Fibroblast of skin of left biceps (primary cell): ENCODE results near the gene SYT5.
"Not testable (repeated sequence)": the region's sequence is repeated elsewhere in the genome, so short reads cannot be mapped to it uniquely, and the experiment has no call there.

Experiments used
- DNase-seq, 2 experiments: peaks; one replicate each; pipeline ENCODE4 v3.0.0-alpha.2; 2013; ENCODE audit warnings: low read depth in 2 of 2

SYT5 gene

DNA sequence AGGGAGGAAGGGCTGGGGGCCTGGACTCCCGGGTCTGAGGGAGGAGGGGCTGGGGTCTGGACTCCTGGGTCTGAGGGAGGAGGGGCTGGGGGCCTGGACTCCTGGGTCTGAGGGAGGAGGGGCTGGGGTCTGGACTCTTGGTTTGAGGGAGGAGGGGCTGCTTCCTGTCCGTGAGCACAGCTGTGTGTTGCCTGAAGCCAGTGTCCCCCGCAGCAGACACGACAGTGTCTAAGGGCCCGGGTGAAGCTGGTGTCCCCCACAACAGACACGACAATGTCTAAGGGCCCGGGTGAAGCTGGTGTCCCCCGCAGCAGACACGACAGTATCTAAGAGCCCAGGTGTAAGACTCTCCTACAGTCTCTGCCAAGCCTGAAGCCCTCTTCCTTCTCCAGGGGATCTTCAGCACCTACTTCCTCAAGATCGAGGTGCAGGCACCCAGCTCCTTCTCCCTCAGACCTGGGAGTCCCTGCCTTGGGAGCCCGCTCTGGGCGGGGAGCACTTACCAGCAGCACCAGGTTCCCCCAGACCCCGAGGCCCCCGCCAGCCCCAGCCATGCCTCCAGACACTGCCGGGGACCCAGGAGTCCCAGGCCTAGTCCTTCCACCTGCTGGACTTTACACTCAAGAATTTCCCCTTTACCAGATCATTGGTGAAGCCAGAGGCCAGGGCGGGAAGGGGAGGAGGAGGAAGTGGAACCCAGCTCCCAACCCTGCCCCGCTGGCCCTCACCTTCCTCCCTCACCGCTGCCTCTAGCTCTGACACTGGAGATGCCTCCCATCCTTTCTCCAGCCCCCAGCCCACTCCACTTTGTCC, 29.0 kb upstream of the SYT5 start, which contains the start of gene PTPRH:
Gene PTPRH (minus strand): TSS at position 622 of the 813 bp plus-strand sequence. CDS start 68 bp downstream, at position 554.
- DNase-seq = no peak

DNA sequence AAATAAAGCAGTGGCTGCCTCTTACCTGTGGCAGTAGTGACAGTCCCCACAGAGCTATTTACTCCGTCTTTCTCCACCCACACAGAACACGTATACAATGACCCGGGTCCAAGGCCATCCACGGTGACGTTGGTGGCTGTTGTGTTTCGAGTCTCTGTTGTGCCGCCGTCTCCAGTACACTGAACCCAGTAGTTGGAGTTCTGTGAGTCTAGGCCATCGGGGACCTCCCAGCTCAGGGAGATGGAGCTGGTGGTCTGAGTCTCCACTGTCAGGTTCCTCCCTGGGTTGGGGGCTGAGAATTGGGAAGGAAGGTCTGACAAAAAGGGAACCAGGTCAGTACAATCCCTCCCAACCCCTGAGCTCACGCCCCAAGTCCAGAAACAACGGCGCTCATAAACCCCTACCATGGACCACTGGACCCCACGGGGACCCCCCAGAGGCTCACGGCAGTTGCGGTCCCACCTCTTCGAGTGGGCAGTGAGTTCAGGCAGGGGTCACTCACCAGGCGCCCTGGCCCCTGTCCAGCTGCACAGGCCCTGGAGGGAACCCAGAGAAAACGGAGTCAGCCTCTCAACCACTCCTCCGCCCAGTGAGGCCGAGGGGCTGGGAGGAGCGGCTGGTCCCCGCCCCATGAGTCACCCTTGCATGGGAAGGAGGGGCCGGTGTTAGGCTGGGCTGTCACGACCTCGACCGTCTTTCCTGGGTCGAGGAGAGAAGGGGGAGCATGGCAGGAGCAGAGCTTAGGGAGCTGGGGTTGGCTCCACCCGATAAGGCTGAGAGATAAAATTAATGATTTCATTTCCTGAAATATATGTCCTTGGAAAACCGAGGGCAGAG, 26.8 kb upstream of the SYT5 start:
- DNase-seq = peak; percentile 47 to 50

DNA sequence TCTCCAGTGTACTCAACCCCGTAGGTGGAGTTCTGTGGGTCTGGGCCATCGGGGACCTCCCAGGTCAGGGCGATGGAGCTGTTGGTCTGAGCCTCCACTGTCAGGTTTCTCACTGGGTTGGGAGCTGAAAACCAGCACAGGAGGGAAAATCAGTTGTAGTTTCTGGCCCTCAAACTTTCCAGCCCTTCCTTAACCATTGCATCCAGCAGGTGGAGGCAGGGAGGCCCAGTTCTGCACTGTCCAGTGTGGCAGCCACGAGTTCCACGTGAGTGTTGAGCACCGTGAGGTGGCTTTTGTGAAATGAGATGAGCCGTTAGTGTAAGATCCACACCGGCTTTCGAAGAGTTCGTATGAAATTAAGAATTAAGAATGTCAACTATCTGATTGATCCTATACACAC, 22.1 kb upstream of the SYT5 start:
- not testable (repeated sequence) for DNase-seq

DNA sequence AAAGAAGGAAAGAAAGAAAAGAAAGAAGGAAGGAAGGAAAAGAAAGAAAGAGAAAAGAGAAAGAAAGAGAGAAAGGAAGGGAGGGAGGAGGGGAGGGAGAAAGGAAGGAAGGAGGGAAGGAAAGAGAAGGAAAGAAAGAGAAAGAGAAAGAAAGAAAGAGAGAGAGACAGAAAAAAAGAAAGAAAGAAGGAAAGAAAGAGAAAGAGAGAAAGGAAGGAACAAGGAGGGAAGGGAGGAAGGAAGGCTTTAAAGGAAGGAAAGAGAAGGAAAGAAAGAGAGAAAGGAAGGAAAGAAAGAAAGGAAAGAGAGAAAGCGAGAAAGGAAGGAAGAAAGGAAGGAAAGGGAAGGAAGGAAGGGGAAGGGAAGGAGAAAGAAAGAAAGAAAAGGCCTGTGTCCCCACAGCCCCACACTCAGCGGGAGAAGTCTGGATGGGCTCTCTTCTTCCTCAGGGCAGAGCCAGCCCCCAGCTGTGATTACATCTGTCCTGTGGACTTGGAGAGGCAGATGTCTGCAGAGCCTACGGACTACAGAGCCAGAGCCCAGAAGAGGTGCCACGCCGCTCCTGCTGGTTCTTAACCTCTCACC, 19.6 kb upstream of the SYT5 start:
- no peak for DNase-seq

DNA sequence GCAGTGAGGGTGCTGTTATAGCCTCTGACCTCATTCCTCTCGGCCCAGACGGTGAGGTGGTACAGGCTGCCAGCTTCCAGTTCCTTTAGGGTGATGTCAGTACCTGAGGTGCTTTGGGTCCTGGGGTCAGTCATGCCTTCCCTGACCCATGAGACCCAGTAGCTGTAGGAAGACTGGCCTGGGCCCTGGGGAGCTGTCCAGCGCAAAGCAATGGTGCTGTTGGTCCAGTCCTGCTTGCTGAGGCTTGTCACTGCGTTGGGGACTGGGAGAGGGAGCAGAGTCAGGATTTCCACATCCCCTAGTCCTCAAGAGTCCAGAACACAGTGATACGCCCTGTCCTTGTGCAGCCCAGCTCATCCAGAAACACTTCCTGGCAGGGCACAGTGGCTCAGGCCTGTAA, 18.6 kb upstream of the SYT5 start:
- no peak for DNase-seq

DNA sequence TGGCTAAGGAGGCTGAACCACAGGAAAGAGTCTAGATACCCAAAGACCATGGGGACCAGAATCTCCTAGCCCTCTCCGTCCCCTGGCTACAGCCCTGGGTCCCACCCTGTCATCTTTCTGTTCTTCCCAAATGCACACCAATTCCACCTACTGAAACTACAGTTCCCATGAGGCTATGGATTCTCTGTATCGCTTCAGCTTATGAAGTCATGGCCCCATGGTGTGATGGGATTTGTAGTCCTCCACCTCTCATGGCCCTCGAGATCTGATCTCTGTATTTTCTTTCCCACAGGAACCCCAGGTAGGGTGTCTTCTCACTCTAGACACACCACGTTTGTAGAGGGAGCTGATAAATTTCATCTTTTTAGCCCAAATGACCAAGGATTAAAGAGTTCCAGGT, 17.4 kb upstream of the SYT5 start:
- DNase-seq = no peak

DNA sequence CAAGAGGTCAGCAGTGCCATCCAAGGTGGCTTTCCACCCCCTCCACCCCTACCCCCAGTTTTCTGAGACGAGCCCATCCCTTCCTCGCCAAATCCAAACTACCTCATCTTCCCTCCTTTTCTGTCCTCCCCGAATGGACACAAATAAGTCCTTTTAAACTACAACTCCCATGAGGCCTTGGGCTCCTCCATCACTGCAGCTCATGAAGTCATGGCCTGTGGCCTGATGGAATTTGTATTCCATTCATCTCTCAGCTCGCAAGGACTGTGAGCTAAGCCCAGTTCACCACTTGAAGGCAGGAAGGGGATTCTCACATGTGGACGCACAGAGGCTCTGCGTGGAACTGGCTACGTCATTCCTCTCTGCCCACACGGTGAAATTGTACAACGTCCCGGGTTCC, 16.7 kb upstream of the SYT5 start:
- DNase-seq = no peak

DNA sequence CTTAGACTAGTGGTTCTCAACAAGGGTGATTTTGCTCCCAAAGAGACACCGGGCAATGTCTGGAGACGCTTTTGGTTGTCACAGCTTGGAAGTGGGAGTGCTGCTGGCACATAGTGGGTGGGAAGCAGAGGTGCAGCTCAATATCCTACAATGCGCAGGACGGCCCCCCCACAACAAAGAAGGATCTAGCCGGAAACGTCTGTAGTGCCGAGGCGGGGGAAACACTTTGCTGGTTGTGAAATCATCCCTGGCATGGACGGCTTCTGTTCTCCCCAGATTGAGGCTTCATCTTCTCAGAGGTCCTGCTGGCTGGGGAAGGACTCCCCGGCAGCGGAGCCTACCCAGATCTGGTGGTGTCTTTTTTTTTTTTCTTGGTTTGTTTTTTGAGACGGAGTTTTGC, 13.4 kb upstream of the SYT5 start:
- DNase-seq = no peak

DNA sequence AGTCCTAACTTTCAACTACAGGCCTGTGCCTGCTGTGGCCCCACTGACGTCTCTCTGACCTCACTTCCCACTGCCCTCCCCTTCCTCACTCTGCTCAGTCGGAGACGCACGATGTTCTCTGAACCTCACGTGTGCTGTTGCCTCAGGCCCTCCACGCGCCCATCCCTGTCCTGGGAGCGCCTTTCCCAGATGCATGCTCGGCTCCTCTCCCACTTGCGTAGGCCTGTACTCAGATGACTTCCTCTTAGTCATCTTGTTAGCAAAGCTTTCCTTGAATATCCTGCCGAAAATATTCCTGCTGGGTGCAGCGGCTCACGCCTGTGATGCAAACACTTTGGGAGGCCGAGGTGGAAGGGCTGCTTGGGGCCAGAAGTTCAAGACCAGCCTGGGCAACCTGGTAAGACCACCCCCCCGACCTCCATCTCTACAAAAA, 9.3 kb upstream of the SYT5 start:
- DNase-seq = peak; percentile 46 to 54

DNA sequence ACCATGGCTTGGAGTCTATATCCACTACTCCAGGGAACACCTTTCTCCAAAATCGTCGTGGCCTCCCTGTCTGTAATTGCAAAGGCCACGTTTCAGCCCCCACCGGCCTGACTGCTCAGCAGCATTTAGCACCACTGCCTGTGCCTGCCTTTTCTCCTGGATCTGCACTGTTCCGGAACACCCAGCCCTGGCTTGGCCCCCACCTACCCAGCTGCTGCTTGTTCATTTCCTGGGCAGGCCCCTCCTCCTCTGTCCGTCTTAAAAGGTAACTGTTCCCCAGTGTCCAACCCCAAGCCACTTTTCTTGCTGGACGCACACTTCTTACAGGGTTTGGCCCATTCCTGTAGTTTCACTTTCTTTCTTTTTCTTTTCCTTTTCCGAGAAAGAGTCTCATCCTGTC, 8.5 kb upstream of the SYT5 start:
- no peak for DNase-seq

DNA sequence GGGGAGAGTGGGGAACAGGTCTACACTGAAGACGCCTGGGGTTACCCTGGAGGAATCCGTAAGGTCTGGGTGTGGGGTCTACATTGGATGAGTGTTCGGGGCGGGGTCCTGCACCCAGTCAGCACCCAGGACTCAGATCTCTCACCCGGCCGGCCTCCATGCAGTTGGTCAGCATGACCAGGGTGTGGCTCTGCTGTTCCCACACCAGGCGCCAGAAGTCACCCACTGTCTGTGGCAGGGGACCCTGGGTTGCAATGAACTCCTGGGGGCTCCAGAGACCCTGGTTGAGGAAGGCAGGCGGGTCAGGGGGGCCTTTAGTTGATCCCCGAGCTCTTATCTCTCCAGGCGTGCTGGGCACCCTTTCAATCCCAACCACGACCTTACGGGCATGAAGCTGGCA, 6.0 kb upstream of the SYT5 start:
- DNase-seq = no peak

DNA sequence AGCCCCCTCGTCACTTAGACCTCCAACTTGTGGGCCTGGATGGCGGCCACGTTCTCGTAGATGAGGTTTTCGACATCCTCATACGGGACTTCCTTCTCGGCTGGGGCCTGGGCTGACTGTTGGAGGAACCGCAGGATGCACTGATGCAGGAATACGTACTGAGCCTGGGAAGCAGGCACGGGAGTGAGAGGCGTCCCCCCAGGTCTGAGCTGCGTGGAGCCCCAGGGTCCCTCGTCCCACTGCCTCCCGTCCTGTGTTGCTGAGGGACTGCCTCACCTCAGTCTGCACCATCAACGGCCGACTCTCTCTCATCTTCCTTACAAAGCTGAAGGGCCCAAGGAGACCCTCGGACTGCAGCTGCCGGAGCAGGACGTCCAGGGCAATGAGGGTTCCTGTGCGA, 1.7 kb upstream of the SYT5 start:
- no peak for DNase-seq

DNA sequence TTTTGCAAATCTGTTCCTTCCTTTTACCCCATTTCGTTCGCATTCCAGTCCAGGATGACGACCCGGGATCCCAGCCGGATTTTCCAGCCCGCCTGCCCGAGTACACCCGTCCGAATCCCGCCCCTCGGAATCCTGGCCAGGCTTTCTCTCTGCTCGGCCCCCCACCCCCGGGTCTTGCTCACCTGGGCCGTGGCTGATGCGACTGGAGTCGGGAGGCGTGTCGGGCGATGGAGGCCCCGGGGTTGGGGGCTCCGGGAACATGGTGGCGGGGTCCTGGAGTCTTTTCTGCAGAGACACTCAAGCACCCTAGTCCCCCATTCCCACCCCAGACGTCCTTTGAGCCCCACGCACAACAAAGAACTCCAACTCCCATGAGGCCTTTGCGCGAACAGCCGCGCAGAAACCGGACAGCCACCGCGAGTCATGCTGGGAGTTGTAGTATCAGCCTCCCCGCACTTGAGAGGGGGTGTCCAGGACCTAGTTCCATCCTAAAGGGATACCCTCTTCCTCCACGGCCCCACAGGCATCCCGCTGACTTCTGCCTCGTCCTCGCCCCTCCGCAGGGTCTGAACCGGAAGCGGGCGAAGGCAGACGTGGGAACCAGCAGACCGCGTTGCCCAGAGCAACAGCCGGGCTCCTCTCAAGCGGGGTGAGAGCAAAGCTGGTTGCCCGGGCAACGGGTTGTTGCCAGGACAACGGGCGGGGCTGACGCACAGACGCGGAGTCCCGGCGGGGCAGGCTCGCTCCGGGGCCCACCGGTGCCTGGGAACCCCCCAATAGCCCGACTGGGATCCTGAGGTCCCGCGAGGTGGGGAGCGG, 1.1 kb downstream of the SYT5 start:
- DNase-seq = peak in 1 of 2 experiments; percentile 21

DNA sequence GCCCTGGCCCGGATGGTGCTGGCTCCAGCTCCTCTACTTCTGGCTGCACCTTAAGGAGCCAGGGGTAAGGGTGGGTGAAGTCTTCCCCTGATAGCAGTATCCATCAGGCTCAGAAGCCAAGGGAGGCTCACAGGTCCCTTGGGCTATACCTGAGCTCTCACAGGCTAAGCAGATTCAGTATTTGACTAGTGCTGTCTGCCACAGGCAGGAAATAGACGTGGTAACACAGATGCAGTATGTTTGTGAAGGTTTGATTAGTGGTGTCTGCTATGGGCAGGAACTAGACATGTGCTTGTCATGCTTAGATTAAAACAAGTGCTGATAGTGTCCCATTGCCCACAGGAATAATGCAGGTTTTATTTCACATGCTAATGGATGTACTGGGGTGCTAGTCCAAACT, 4.0 kb downstream of the SYT5 start:
- no peak for DNase-seq

DNA sequence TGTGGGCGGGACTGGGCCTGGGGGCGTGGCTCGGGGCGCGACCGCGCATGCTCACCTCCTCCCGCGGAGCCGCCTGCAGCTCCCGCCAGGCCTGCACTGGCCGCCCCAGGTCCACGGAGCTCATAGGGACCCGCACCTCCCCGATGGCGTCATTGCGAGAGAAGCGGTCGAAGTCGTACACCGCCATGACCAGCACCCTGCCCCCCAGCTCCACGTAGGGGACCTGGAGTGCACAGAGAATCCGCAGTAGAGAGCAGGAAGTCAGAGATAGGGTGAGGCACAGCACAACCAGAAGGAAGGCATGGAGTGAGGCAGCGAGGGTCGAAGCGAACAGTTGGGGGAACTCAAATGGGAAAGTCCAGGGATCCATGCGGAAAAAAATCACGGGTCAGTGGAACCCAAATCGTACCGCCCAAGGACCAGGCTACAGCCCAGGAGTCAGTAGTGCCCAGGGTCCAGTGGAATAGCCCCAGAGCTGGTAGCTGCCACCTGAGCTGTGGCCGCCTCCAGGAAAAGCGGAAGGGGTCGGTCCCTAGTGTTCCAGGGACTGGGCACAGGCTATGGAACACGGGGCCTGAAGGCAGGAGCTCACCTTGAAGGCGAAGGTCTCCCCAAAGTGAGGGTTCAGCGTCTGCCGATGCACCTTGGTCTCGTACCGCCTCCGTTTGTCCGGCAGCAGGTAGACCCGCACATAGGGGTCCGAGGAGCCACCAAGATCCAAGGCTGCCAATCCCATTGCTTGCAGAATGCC, 4.8 kb downstream of the SYT5 start:
- no peak for DNase-seq

DNA sequence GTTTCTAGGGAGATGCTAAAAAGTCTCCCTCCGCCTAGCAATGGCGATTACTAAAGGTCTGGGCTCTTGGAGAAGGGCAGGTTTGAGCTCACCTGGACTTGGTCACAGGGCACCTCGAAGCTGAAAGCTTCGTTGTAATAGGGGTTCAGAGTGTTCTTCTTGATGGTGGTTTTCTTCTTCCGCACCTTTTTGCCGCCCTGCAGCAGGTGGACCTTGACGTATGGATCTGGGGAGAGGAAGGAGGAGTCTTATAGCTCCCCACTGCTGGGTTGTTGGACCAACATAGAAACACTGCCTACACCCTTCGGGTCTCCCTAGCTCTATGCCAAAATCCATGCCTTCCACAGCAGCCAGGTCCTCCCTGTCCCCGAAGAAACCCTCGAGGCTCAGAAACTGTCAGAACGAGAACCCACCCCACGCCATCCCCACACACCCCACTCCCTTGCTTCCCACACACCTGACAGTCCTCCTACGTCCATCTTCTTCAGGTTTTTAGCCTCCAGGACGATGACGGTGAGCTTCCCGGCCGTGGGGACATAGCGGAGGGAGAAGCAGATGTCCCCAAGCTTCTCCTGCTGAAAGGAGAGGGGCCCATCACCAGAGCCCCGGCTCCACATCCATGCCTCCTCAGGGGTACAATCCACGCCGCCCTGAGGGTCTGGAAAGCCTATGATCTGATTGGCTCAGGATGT, 5.5 kb downstream of the SYT5 start:
- no peak for DNase-seq

DNA sequence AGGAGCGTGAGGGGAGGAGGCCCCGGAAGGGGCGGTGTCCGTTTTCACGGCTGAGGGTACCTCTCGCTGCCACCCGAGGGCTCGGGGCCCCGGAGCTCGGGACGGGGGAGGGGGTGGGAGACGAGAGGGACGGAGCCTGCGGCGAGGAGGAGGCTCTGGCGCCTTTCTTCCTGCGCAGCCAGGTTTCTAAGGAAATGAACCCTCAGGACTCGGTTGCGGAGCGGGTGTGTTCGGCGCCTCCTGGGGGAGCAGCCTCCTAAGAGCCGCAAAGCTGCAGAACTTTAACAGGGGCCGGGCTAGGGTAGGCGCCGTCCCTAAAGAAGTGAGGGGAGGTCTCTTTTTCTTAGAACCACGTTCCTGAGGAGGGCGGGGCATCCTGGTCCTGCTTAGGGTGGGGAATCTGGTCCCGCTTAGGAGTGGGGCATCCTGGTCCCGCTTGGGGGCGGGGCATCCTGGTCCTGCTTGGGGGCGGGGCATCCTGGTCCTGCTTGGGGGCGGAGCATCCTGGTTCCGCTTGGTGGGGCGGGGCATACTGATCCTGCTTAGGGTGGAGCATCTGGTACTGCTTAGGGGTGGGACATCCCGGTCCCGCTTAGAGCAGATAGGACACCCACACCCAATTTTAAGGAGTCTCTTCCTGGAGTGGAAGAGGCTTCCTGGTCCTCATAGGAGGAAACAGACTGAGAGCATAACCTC, 6.2 kb downstream of the SYT5 start:
- DNase-seq = peak in 1 of 2 experiments; percentile 35

DNA sequence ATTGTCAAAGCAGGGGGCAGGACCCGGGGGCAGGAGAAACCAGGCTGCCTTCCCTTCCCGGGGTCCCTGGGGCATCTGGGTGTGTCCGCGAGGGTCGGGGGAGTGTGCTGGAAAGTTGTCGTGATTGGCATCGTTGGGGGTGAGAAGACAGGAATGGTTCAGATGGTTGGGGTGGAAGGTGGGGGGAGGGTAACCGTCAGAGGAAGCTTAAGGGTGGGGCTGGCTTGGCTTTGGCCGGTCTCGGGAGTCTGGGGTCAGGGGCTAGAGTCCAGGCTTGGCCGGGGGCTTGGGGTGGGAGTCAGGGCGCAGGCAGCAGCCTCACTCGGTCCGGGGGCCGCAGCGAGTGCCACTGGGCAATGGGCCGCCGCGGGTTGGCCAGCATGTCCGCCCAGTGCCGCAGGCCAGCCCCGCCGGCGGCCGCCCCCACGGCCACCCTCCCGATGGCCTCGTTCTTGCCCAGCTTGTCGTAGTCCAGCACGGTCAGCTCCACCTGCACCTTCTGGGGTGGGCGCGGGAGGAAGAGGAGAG, 6.8 kb downstream of the SYT5 start:
- DNase-seq = no peak

DNA sequence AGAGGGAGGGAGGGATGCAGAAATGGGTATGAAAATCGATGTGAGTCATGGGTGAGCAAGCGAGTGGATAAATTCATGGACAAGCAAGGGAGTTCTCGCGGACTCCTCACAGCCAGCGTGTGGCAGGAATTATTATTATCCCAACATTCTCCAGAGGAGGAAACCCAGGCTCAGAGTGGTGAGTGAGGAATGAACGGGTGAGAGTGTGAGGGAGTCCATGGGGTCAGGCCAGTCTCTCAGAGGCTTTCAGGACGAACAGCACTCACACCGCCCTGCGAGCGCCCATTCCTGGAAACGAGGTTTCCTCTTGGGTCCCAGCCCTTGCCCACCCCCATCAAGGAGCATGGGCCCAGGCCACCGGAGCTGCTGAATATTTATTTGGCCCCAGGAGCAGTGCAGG, 7.3 kb downstream of the SYT5 start:
- peak in 1 of 2 experiments; percentile 12 for DNase-seq
